HG03439 (cell line): ENCODE data around the gene CSHL1.
"Not testable (repeated sequence)": the region's sequence is repeated elsewhere in the genome, so short reads cannot be mapped to it uniquely, and the experiment has no call there.

Experiments
- ATAC-seq: cut with Tn5 transposase; IDR thresholded peaks from one replicate; pipeline ENCODE4 v1.9.1; 2021; ENCODE audit warnings: mild to moderate bottlenecking, moderate library complexity; ENCODE audit not compliant: unreplicated experiment

CSHL1 gene

DNA sequence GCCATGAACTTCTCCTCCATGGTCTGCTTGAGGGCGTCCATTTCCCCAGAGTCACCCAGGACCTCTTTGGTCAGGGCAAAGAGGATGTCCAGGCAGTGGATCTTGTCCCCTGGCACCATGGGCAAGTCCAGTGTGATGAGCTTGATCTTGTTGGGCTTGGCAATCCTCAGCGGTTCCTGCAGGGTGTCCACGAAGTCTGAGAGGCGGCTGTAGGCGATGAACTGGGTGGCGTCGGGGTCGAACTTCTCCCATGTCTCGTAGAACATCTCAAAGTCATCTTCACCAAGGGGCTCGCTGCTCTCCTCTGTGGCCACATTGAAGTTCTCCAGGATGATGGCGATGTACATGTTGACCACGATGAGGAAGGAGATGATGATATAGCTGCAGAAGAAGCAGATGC lies 30.1 kb upstream of the CSHL1 start:
- no peak for ATAC-seq

DNA sequence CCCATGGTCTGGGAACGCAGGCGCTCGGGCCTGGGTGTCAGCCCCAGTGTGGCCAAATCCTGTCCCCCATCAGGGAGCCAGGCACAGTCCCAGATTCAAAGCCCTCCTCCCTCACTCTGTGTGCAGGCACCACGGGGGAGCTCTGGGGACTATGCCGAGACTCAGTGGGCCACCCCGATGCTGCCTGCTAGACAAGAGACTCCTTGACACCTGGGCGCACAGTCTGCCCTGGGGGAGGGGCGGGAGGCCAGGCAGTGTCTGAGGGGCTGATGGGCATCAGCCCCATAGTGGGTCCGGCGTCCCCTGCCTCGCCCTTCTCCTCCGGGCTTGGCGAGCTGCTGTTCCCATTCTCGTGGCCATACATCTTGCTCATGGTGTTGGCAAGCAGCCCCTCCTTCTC lies 29.5 kb upstream of the CSHL1 start:
- ATAC-seq = no peak

DNA sequence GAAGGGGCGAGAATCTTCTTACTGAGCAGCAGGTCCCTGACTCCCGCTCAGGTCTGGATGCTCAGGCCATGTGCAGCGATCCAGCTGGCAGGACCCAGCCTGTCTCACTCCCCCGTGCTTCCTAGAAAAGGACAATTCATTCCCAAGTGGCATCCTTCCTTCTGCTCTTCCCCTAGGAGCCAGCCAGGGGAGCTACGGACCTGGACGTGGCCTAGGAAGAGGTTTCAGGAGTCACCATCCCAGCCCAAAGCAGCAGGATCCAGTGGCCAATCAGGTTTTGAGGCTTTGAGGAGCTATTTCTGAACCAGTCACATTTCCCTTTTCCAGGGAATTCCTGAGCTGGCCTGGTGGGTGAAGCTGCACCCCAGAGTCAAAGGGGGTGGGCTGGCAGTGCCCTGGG lies 28.8 kb upstream of the CSHL1 start:
- ATAC-seq = no peak

DNA sequence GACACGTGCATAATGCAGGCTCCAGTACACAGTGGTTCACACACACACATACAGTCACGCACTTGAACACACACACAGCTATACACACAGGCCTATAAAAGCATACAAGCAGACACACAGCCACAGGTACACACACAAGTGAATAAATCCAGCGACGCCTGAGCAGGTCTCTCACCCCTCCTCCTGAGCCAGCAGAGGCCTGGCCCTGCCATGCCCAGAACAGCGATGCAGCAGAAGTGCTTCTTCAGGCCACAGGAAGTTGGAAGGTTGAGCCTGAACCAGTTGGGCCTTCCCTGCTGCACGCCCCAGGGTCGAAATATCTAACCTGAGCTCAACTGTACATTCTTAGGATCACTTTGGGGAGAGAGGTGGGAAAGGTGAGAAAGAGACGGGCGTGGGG lies 28.3 kb upstream of the CSHL1 start:
- ATAC-seq = no peak

DNA sequence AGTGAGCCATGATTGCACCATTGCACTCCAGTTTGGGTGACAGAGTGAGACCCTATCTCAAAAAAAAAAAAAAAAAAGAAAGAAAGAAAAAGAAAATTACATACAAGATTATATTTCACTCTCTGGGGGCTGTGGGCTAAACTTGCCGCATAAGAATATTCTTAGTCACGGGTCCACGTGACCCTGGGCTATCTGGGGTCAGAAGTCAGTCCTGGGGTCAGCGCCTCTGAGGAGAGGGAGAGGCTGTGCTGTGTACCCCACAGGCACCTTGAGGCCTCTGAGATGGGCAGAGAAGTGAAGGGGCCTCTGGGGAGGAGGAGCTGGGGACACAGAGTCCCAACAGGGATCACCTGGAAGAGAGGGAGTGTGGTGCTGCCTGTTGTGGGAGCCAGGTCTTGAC lies 26.9 kb upstream of the CSHL1 start:
- no peak for ATAC-seq

DNA sequence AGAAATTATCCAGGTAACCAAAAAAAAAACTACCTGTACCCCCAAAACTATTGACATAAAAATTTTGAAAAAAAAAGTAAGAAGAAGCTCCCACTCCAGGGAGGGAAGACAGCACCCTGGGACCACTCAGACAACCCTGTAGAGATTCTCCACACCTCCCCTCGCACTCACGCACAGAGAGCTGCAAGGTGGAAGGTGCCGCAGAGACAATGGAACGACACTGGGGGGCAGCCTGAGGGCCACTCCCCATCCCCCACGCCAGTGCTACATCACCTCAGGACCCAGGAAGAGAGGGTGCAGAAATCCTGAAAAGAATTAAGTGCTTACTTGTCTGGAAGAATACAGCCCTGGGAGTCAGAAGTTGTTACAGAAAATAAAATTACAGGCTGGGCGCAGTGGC lies 26.3 kb upstream of the CSHL1 start:
- ATAC-seq = no peak

DNA sequence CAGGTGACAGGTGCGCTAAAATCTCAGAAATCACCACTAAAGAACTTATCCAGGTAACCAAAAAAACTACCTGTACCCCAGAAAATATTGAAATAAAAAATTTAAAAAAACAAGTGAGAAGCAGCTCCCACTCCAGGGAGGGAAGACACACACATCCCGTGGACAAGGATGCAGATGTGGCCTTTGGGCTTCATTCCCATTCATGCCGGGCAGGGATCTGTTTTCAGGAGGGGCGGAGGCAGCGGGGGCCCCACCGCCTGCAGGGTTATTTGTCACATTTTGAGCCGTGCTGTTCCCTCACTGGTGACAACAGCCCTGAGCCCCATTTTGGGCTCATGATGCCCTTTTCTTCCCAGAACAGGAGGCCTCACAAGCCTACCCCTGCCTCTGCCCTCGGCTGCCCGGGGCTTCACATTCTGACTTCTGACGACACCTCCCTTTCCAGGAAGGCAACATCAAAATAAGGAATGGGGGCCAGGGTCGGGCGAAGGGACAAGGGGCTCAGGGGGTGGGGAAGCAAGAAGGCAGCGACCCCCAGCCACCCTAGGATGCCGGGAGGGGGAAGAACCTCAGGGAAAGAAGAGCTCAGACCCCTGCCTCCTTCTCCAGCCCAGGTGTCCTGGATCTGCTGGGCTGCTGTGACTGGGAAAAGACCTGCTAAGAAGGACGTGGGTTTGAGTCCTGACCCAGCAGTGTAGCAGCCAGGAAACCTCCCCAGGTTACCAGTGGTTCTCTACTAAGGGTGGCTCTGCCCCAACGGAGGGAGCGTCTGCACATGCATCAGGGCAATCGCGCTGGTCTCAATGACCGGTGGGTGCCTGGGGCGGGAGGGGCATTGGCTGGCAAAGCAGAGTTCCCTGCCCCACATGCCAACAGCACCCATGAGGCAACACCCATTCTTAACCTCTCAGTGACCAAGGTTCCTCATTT lies 23.4 kb upstream of the CSHL1 start:
- no peak for ATAC-seq

DNA sequence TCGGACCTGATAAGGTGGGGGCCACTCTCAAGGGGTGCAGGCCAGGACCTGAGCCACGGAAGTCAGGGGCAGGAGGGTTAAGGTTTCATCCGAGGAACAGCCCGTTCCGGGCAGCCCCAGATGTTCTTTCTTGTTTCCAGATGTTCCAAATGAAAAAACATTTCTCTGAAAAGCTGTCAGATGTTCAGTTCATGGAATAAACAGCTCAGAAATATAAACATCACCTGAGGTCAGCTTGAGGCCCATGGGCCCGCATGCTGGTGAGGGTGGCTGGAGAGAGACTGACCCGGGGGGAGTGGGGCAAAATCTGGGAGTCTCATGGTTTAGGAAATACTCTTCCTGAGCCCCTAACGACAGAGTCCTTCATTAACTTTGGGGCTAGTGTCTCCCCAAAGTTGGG lies 22.5 kb upstream of the CSHL1 start:
- no peak for ATAC-seq

DNA sequence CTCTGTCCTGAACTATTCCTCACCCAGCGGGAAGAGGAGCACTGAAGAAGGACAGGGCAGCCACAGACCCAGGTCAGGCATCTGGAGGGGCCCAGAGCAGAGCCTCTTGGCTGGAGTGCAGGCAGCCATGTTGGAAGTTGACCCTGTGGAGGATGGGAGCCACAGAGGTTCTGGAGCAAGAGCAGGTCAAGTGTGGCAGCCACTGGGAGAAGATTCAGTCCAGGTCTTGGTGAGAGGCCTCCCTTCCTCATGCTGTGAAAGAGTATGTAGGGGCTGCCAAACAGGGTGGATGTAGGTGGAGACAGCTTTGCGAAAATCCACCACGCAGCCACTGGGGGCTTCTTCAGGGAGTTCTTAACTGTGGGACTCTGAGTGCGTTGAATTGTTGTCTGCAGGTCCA lies 21.7 kb upstream of the CSHL1 start:
- no peak for ATAC-seq

DNA sequence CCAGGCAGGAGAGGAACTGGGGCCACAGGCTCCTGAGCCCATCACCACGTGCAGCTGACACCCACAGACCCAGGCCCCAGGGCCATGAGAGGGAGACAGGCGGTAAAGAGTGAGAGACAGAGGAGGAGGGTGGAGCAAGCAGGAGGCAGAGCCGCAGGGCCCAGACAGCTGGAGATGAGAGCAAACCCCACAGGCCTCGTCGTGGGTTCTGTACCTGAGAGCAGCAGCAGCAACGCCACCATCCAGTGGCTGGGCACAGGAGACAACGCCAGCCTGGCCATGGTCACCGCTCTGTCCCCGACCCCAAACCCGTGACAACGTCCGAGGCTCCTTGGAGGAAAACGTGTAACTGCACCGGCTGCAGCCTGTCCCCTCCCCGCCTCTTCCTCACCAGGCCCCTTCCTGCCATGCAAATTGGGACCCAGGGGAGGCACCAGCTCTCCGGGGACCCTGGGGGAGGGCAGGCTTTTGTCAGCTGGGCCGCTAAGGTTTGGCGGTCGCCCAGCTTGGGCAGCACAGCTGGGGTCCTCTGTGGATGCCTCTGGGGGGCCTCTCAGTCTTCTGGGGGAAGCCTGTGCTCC lies 21.0 kb upstream of the CSHL1 start, which contains the start of gene CD79B:
Gene CD79B, minus strand, starts transcription at position 351 of the 581 bp plus-strand sequence. Its CDS starts 70 bp downstream, at position 281.
- peak; percentile 76 for ATAC-seq

DNA sequence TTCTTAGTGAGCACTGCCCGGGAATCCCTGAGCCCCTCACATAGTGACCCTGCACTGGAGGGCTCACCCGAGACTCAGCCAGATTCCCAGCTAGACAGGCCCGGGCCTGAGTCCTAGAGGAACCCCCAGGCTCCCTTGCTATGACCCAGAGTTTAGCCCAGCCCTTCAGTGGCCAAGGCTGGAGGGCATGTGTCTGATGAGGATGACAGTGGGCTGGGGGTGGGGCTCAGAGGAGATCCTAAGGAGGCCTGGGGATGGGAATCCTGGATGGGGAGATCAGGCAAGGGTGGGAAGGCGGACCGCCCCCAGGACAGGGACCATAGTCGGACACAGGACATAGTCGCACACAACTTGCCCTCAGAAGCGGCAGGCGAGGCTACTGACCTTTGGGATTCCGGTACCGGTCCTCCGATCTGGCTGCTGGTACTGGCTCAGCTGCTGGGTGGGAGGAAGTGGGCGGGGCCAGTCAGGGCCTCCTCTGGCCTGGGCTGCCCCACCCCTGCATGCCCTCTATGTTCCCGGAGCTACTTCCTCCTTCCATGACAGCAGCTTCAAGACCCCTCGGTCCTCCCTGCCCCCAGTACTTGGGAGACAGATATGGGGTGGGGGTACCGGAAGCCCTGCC lies 20.0 kb upstream of the CSHL1 start:
- no peak for ATAC-seq

DNA sequence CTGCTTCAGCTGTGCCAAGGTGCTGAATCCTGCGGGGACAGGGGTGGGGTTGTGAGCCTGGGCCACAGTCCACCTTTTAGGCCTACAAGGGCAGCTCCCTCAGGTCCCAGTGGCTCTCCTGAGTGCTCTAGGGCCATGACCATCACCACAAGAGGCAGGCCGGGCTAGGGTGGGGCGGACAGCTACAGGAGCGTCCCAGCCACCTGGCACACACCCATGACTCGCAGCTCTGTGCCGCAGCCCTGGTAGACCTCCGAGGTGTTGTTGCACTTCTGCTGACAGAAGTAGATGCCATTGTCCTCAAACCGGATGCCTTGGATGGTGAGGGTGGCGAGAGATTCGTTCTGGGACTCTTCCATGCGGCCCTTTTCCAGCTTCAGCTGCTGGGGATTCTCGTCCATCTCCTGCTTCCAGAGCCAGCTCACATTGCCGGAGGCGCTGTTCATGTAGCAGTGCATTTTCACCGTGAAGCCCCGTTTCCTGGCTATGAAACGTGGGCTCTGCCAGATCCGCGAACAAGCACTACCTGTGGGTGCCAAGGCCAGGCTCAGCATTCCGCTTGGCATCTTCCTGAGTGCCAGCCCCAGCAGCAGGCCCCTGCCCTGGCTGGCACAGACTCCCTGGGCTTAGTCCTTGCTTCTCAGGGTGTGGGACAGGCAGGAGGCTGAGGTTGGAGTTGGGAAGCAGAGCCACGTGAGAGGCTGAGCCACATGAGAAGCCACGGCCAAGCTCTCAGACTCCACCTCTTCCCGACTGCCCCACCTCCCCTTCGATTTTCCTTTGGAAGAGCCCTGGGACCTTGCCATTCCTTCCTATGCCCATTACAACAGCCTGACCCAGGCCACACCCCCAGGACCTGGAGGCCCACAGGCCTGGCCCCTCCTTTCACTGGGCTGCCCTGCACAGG lies 19.1 kb upstream of the CSHL1 start:
- ATAC-seq = no peak

DNA sequence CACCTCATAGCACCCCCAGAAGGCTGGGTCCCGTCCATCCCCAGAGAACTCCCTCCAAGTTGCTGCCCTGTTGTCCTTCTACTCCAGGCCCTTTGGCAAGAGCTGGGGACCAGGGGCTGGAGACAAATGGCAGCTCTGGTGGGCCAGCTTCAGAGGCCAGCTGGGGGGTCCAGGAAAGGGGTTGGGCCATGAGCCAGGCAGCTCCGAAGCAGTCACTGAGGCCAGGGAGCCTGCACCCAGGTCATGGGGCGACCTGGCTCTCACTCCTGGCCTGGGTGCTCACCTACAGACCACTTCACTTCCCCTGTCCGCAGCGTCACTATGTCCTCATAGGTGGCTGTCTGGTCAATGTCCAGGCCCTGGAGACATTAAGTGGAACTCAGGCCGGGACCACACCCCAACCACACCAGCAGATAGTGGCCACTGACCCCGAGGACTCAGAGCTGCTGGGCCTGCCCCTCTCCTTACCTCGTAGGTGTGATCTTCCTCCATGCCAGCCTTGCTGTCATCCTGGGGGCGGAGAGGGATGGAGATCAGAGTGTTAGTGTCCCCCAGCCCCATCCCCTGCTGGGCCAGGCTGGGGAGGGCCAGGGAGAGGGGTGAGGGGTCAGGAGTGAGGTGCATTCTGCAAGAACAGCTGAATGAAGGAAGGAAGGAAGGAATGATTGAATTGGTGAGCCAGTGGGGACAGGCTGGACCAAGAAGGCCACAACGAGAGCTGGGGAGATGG lies 18.1 kb upstream of the CSHL1 start:
- no peak for ATAC-seq

DNA sequence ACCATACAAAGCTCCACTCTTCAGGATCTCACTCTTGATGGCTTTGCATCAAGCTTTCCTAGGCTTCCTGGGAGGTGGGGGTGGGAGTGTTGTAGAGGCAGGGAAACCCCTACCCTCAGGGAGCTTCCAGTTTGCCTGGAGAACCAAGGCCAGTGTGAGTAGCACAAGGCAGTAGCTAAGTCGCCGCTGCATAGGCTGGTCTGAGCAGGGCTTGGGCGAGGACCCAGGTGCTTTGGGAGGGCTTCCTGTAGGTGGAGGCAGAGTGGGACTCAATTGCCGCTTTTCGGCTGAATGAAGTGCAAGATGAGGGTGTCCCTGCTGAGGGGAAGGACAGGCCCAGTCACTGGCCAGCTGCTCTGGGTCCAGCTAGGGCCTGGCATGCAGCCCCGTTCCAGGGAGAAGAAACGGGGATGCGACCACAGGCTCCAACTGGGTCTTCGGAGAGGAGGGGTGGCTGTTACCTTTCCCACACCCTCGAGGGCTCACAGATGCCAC lies 17.2 kb upstream of the CSHL1 start:
- no peak for ATAC-seq

DNA sequence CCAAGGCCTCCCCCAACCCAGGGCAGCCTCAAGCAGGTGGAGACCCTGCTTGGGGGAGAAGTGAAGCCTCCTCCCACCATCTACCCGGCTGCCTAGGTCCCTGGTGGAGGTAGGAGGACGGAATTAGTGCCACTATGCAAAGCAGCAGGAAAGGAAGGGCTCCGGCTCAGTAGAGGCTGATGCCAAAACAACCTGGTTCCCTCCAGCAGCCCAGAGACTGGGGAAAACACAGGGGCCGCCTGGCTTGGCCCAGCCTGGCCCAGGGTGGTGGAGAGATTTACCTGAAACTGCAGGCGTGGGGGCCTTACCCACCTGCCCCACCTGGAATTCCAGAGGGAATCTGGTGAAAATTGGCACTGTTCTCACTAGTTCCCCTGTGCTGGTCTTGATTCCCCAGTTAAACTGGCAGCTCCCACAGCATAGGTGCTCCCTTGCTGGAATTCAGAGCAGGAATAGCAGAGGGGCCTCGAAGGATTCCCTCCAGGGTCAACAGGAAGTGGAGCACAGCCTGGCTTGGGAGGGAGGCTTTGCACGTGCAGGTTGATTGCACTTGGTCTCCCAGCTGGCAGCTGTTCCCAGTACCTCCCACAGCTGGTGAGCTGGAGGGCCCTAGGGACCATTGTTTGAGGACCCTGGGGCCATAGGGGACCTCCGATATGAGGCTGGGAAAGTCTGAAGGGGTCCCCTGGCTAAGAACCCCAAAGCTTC lies 16.6 kb upstream of the CSHL1 start:
- no peak for ATAC-seq

DNA sequence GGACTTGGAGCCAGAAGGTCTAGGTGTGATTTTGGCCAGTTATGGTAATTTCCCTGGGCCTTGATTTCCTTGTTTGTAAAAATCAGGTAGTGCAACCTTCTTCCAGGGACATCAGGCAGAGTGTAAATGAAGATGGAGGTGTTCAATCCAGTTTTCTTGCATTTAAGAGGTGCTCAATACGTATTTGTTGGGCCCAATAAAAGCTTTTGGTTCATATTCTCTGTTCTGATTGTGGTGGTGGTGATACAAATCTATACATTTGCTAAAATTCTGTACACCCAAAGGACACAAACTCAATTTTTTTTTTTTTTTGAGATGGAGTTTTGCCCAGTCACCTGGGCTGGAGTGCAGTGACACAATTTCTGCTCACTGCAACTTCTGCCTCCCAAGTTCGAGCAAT lies 15.1 kb upstream of the CSHL1 start:
- ATAC-seq = no peak

DNA sequence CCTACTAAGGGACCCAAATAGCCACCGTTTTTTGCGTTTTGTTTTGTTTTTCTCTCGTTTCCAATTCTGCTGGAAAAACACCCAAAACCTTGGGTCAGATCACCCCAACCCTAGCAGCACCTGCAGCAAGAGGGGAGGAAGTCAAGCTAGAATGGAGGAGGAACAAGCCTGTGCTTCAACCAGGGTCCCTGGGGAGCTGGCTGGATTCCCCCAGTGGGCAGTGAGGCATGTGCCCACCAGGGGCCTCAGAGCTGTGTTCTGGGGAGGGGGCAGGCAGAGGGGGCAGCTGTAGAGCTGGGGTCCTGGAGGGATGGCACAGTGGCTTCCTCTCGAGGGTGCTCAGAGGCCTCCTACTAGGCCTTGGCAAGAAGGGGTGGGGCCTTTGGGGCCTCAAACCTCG lies 14.6 kb upstream of the CSHL1 start:
- no peak for ATAC-seq

DNA sequence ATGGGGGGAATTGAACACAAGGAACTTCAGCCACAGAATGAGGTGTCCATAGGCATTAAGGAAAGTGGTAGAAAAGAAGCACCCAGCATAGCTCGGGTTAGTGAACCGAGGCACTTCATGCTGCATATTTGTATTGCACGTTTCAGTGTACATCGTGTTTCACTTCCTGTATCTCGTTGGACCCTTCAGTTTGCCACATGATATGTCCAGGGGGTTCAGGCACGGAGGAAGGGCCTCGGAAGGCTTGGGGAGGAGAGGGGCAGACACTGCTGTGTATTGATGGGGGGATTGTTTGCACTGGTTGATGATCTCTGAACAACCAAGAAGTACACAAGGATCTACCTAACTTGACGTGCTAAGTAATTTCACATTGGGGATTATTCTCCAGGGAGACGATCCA lies 11.3 kb upstream of the CSHL1 start:
- not testable (repeated sequence) for ATAC-seq

DNA sequence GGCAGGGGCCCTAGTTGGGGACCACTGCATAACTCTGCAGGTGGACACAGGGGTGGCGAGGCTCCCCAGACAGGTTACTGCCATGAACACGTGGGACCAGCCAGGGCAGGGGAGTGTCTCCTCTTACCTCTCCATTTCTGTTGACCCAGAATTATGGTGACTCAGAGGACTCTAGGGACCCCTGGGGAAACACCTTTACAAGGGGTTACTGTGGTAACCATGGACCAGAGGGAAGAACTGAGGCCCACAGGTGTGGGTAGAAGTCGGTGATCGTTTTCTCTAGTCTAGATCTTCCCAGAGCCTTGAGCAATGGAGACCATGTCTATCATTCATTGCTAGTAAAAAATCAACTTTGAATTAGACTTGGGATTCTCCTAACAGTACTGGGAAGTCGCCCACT lies 9.7 kb upstream of the CSHL1 start:
- ATAC-seq = not testable (repeated sequence)
